Gastrocnemius medialis (tissue), 4 donors: ENCODE results near the gene CCDC9B.

ENCODE experiments used
- POLR2A ChIP-seq, 2 donors: fragments of 450-650 bp; IDR thresholded peaks; one replicate each; pipeline ENCODE4 v1.6.1; 2017; ENCODE audit warnings: antibody characterized with exemption in 2 of 2, mild to moderate bottlenecking in 2 of 2, moderate library complexity in 2 of 2
- TF ChIP-seq, protein P1 (sequence below), 5 experiments: fragments of 450-650 bp in 3 of 5; fragments of 200-600 bp in 2 of 5; sonication (generic) in 2 of 5; IDR thresholded peaks in 4 of 5; conservative IDR thresholded peaks in 1 of 5; 1 replicate in 4 of 5; 2 replicates in 1 of 5; pipeline ENCODE4 v1.5.1; 2016 to 2019; ENCODE audit warnings: antibody characterized with exemption in 5 of 5, mild to moderate bottlenecking in 3 of 5, moderate library complexity in 3 of 5

DNA sequence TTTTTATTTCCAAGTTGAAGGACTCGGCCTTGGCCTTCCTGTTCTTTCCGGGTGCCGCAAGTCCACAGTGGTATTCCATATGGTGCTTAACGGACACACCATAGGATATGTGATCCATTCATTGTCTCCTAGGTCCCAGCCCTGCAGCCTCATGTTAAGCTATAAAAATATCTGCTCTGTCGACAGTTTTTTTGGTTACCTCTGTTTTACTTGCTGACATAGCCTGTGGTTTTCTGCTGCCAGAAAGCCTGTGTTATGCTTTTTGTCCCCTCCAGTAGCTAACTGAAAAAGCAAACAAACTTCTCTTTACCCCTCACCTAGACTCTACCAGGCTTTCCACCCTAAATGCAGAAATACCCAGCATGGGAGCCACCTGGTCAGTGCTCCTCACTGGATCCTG lies 12.0 kb downstream of the CCDC9B start:
- TF ChIP-seq, protein P1, sequence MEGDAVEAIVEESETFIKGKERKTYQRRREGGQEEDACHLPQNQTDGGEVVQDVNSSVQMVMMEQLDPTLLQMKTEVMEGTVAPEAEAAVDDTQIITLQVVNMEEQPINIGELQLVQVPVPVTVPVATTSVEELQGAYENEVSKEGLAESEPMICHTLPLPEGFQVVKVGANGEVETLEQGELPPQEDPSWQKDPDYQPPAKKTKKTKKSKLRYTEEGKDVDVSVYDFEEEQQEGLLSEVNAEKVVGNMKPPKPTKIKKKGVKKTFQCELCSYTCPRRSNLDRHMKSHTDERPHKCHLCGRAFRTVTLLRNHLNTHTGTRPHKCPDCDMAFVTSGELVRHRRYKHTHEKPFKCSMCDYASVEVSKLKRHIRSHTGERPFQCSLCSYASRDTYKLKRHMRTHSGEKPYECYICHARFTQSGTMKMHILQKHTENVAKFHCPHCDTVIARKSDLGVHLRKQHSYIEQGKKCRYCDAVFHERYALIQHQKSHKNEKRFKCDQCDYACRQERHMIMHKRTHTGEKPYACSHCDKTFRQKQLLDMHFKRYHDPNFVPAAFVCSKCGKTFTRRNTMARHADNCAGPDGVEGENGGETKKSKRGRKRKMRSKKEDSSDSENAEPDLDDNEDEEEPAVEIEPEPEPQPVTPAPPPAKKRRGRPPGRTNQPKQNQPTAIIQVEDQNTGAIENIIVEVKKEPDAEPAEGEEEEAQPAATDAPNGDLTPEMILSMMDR (IDR thresholded peaks at IDR 0.05 in 4 of 5, conservative IDR thresholded peaks at IDR 0.05 in 1 of 5): no peak
- no peak for TF ChIP-seq POLR2A (IDR thresholded peaks at IDR 0.05)
